NCI-H2081 treated with DMSO at 0.1 percent for 48 hours (cell line): ENCODE results near the gene GNAL.

Experiments used
- DNase-seq: peaks from one replicate; lab custom pipeline; 2025; lab: John Stamatoyannopoulos, UW

GNAL gene

GRCh38 chr18:11809895-11810294 is 120.8 kb downstream of the GNAL start:
- no peak for DNase-seq

- DNase-seq = no peak
Measured at GRCh38 chr18:11810379-11810778, 121.3 kb downstream of the GNAL start.

GRCh38 chr18:11811009-11811408 is 121.9 kb downstream of the GNAL start:
- no peak for DNase-seq

GRCh38 chr18:11817229-11817628 is 128.2 kb downstream of the GNAL start:
- DNase-seq = no peak

GRCh38 chr18:11818486-11819203 is 129.6 kb downstream of the GNAL start:
- DNase-seq = no peak

GRCh38 chr18:11819938-11820337 is 130.9 kb downstream of the GNAL start:
- no peak for DNase-seq

- no peak for DNase-seq
Measured at GRCh38 chr18:11820697-11821096, 131.6 kb downstream of the GNAL start.

- DNase-seq = no peak
Measured at GRCh38 chr18:11821208-11821607, 132.1 kb downstream of the GNAL start.

GRCh38 chr18:11821643-11822237 is 132.7 kb downstream of the GNAL start:
- DNase-seq = no peak

GRCh38 chr18:11823545-11823944 is 134.5 kb downstream of the GNAL start:
- DNase-seq = no peak

- no peak for DNase-seq
Measured at GRCh38 chr18:11826836-11827235, 137.8 kb downstream of the GNAL start.

- no peak for DNase-seq
Measured at GRCh38 chr18:11828786-11829432, 139.8 kb downstream of the GNAL start.

GRCh38 chr18:11830585-11830984 is 141.5 kb downstream of the GNAL start:
- DNase-seq = no peak

- DNase-seq = no peak
Measured at GRCh38 chr18:11831921-11832320, 142.9 kb downstream of the GNAL start.

GRCh38 chr18:11834772-11835171 is 145.7 kb downstream of the GNAL start:
- no peak for DNase-seq

- DNase-seq = no peak
Measured at GRCh38 chr18:11839556-11839955, 150.5 kb downstream of the GNAL start.

GRCh38 chr18:11840493-11840892 is 151.4 kb downstream of the GNAL start:
- DNase-seq = no peak

GRCh38 chr18:11842562-11842961 is 153.5 kb downstream of the GNAL start:
- DNase-seq = no peak

- no peak for DNase-seq
Measured at GRCh38 chr18:11844436-11844835, 155.4 kb downstream of the GNAL start.

GRCh38 chr18:11845654-11846053 is 156.6 kb downstream of the GNAL start:
- no peak for DNase-seq

GRCh38 chr18:11847811-11848210 is 158.7 kb downstream of the GNAL start:
- DNase-seq = no peak

- DNase-seq = no peak
Measured at GRCh38 chr18:11849279-11849678, 160.2 kb downstream of the GNAL start.

- DNase-seq = no peak
Measured at GRCh38 chr18:11849841-11850634, 161.0 kb downstream of the GNAL start.
